GM12864 (cell line): ENCODE measurements around the gene PXDN.

Experiments used
- DNase-seq: peaks from one replicate; pipeline ENCODE4 v3.0.0-alpha.2; 2011; ENCODE audit warnings: low read depth
- H3K4me3 ChIP-seq: 2 replicates; pipeline ENCODE4 v1.5.1; 2011; ENCODE audit warnings: mild to moderate bottlenecking, low read depth, low read length, control low read depth
- CTCF ChIP-seq: IDR thresholded peaks from 2 replicates; pipeline ENCODE4 v1.5.1; 2011; ENCODE audit warnings: low read depth, mild to moderate bottlenecking, moderate library complexity, low read length, control low read depth, inconsistent platforms; ENCODE audit errors: missing control alignments

PXDN gene

GRCh38 chr2:1661891-1662605 is 82.3 kb downstream of the PXDN start:
- DNase-seq: no peak
- H3K4me3 ChIP-seq: no peak overlapping the region
- no peak for TF ChIP-seq CTCF

GRCh38 chr2:1660656-1661640 is 83.4 kb downstream of the PXDN start:
- H3K4me3 ChIP-seq: no peak overlapping the region
- DNase-seq: no peak
- no peak for TF ChIP-seq CTCF

GRCh38 chr2:1659951-1660565 is 84.3 kb downstream of the PXDN start:
- TF ChIP-seq CTCF: no peak
- no peak for DNase-seq
- no peak overlapping the region for H3K4me3 ChIP-seq

DNA sequence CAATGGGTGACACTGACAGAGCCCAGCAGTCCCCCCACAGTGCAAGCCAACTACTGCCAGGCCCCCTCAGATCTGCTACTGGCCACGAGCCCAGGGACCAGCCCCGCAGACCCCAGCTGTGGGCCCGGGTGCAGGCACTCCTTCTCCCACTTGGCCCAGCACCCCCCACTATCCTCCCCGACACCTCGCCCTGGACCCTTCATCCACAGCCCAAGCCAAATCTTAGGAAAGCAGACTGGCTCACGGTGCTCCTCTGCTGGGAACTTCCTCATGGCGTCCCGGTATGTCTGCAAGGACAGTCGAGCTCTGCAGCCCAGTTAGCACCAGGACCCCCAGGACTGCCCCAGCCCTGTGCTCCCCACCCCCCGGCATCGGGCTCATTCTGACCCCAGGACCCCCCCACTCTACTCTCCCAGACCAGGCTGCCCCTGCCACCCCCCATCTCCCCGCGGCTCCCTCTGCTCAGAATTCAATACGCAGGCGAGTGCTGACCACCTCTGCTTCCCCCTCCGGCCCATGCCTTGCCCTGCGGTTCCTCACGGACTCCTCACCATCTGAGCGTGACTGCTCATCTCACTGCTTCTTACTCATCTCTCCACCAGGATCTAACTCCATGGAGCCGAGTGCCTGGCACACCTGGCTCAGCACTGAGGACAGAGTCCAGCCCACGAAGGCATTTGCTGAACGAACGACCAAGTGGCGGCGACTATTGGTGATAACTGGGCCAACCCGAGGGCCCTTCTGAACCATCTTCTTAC is 85.7 kb downstream of the PXDN start:
- TF ChIP-seq CTCF: no peak
- no peak overlapping the region for H3K4me3 ChIP-seq
- no peak for DNase-seq

DNA sequence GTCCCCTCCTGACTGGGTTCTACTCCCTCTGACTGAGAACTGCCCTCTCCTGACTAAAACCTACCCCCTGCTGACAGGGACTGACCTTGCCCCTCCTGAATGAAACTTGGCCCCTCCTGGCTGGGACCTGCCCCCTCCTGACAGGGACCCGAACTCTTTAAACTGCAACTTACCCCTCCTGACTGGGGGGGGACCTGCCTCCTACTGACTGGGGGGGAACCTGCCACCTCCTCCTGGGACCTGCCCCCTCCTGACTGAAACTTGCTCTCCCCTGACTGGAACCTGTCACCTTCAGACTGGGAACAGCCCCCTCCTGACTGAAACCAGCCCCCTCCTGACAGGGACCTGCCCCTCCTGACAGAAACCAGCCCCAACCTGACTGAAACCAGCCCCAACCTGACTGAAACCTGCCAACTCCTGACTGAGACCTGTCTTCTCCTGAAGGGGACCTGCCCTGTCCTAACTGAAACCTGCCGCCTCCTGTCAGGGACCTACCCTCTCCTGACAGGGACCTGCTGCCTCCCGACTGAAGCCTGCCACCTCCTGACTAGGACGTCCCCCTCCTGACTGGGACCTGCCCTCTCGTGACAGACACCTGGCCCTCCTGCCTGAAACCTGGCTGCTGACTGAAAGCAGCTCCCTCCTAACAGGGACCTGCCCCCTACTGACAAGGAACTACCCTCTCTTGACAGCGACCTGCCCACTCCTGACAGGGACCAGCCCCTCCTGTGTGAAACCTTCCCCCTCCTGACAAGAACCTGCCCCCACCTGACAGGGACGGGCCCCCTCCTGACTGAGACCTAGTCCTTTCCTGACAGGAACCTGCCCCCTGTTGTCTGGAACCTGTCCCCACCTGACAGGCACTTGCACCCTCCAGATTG is 87.1 kb downstream of the PXDN start:
- no peak for DNase-seq
- TF ChIP-seq CTCF: no peak
- H3K4me3 ChIP-seq: no peak overlapping the region
